Measurements from ENCODE around the gene DGKG. TPM values are rescaled to one million over a fixed set of nuclear protein-coding genes. Genes with fewer than 3 reads are reported as not detected.

The DGKG gene
- total RNA-seq, 1 donor from 2014 or later, result 0.54 TPM

DNA sequence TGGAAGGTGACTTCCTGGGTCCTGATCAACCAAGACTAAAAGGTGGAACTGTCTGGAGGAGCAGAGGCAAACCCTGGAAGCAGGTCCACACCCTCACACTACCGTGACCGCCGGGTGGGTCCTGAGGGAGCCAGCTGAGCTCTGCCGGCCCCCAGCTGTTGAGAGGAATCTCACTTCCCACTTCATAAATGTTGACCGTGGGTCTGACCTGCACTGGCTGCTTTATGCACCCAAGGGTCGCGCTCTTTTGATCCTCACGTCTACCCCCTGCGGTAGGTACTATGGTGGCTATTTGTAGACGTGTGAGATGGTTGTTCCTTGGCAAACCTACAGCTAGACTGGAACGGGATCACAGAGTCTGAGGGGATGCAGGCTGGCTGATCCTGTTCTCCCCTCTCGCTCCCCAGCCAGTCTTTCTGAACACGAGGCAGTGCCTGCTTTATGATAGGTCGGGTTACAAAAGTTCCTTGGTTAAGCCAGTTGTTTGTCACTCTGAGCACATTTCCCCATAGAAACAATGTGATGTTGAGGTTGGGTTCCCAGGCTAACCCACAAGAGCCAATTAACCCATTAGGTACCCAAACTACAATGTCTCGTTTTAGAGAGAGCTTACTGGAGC, 140.2 kb downstream of the DGKG start:
- Mint-ChIP-seq H3K4me1 (ENCODE audit: unreplicated experiment) (no peaks in the 10 kb centered on the region), H3K4me3 (ENCODE audit: unreplicated experiment) (no peak overlapping the region), H3K27me3 (ENCODE audit: unreplicated experiment) (peaks cover 4% of the 10 kb centered on the region), H3K9me3 (ENCODE audit: unreplicated experiment) (no peaks in the 10 kb centered on the region), H3K36me3 (ENCODE audit: low read depth, unreplicated experiment) (no peaks in the 10 kb centered on the region), H3K27ac (ENCODE audit: unreplicated experiment) (no peak overlapping the region)
- TF ChIP-seq, protein P1, sequence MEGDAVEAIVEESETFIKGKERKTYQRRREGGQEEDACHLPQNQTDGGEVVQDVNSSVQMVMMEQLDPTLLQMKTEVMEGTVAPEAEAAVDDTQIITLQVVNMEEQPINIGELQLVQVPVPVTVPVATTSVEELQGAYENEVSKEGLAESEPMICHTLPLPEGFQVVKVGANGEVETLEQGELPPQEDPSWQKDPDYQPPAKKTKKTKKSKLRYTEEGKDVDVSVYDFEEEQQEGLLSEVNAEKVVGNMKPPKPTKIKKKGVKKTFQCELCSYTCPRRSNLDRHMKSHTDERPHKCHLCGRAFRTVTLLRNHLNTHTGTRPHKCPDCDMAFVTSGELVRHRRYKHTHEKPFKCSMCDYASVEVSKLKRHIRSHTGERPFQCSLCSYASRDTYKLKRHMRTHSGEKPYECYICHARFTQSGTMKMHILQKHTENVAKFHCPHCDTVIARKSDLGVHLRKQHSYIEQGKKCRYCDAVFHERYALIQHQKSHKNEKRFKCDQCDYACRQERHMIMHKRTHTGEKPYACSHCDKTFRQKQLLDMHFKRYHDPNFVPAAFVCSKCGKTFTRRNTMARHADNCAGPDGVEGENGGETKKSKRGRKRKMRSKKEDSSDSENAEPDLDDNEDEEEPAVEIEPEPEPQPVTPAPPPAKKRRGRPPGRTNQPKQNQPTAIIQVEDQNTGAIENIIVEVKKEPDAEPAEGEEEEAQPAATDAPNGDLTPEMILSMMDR (IDR thresholded peaks at IDR 0.05; ENCODE audit: unreplicated experiment), result no peak
- DNase-seq (ENCODE audit: low spot score), result no peak

DNA sequence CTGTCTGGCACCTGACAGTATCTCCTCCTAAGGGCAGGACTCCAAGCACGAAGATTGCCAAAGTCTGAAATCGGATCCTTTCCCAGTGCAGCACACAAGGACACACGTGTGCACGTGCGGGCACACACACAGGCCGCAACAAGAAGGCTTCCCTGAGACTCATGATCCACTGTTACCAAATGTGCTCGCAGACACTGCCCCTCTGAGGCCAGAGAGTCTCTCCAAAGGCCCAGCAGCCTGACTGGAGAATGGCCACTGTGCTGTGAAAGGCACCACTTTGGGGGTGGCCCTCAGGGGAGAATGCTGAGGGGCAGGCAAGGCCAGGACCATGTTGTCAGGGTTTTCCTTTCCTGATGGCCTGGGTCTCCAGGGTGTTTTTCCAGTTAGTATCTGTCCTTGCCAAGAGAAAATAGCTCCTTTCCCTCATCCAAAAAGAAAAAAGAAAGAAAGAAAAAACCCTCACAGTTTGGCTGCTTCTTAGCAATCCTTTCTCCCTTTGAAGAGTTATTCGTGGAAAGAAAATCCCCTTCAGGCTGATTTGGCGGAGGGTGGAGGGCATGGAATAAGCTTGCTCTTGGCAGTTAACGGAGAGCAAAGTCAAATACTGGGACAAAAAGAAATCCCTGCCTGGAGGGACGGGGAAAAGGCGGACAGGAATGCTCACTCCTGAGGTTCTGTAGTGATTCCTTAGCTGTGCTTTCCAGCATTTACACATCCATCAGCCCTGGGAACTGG, 141.0 kb downstream of the DGKG start:
- TF ChIP-seq, protein P1 (IDR thresholded peaks at IDR 0.05; ENCODE audit: unreplicated experiment), result no peak
- H3K36me3 Mint-ChIP-seq (ENCODE audit: low read depth, unreplicated experiment), result no peaks in the 10 kb centered on the region
- no peak for DNase-seq (ENCODE audit: low spot score)
- H3K4me1 Mint-ChIP-seq (ENCODE audit: unreplicated experiment), result peaks cover 3% of the 10 kb centered on the region
- no peak overlapping the region for H3K27ac Mint-ChIP-seq (ENCODE audit: unreplicated experiment)
- H3K4me3 Mint-ChIP-seq (ENCODE audit: unreplicated experiment), result no peak overlapping the region
- H3K9me3 Mint-ChIP-seq (ENCODE audit: unreplicated experiment), result no peaks in the 10 kb centered on the region
- H3K27me3 Mint-ChIP-seq (ENCODE audit: unreplicated experiment), result peaks cover 4% of the 10 kb centered on the region

DNA sequence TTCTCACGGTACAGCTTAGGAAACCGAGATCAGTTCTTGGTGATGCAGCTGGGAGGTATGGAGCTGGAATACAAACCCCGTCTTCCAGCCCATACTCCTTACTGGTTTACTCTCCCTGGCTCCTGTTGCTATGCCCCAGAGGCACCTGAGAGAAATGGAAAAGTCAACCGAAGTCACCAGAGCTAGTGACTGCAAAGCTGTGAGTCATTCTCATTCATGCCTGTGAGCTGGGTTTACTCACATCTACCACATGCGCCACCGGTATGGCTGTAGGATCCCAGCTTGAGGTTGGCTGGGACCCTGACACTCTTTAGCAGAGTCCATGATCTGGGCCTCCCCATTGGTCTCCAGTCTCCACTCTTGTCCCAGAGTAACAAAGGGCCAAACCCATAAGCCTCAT, 141.7 kb downstream of the DGKG start:
- no peaks in the 10 kb centered on the region for H3K9me3 Mint-ChIP-seq (ENCODE audit: unreplicated experiment)
- no peak overlapping the region for H3K4me3 Mint-ChIP-seq (ENCODE audit: unreplicated experiment)
- H3K27me3 Mint-ChIP-seq (ENCODE audit: unreplicated experiment), result peaks cover 4% of the 10 kb centered on the region
- no peaks in the 10 kb centered on the region for H3K36me3 Mint-ChIP-seq (ENCODE audit: low read depth, unreplicated experiment)
- TF ChIP-seq, protein P1 (IDR thresholded peaks at IDR 0.05; ENCODE audit: unreplicated experiment), result no peak
- no peak overlapping the region for H3K27ac Mint-ChIP-seq (ENCODE audit: unreplicated experiment)
- peaks cover 6% of the 10 kb centered on the region for H3K4me1 Mint-ChIP-seq (ENCODE audit: unreplicated experiment)
- DNase-seq (ENCODE audit: low spot score), result no peak

DNA sequence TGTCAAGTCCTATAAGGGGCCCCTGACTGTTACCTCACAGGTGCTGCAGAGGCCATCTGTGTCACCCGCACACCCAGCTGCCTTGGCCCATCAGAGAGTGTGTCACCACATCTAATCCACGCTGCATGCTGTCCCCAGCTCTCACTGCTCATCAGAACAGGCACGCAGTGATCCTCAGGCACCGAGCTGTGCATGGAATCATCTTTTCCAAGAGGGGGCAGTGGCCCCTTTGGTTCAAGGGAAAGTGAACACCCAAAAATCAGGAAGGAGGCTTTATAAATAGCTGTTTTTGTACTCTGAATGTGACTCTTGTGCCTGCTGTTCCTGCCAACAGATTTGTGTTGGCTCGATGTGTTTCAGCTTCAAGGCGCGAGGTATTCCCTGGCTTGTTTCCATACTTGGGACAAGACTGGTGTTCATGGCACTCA, 142.8 kb downstream of the DGKG start:
- H3K36me3 Mint-ChIP-seq (ENCODE audit: low read depth, unreplicated experiment), result no peaks in the 10 kb centered on the region
- H3K9me3 Mint-ChIP-seq (ENCODE audit: unreplicated experiment), result no peaks in the 10 kb centered on the region
- TF ChIP-seq, protein P1 (IDR thresholded peaks at IDR 0.05; ENCODE audit: unreplicated experiment), result no peak
- H3K4me1 Mint-ChIP-seq (ENCODE audit: unreplicated experiment), result peaks cover 6% of the 10 kb centered on the region
- H3K27me3 Mint-ChIP-seq (ENCODE audit: unreplicated experiment), result peaks cover 4% of the 10 kb centered on the region
- no peak overlapping the region for H3K27ac Mint-ChIP-seq (ENCODE audit: unreplicated experiment)
- DNase-seq (ENCODE audit: low spot score), result no peak
- H3K4me3 Mint-ChIP-seq (ENCODE audit: unreplicated experiment), result no peak overlapping the region

DNA sequence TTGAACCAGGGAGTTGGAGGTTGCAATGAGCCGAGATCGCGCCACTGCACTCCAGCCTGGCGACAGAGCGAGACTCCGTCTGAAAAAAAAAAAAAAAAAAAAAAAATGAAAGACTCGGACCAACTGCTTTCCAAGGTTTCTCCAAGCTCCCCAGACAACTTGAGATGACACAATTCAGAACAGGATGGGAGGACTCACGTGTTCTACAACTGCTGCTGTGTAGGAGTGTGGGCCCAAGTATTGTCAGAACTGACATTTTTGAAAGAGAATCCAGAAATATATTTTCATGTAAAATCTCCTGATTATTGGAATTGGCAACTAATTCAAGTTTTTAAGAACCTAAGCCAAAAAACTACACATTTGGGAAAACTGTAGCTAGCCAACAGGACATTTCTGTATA, 143.6 kb downstream of the DGKG start:
- no peak for DNase-seq (ENCODE audit: low spot score)
- no peaks in the 10 kb centered on the region for H3K36me3 Mint-ChIP-seq (ENCODE audit: low read depth, unreplicated experiment)
- no peak overlapping the region for H3K4me3 Mint-ChIP-seq (ENCODE audit: unreplicated experiment)
- H3K27ac Mint-ChIP-seq (ENCODE audit: unreplicated experiment), result no peak overlapping the region
- no peaks in the 10 kb centered on the region for H3K9me3 Mint-ChIP-seq (ENCODE audit: unreplicated experiment)
- peaks cover 4% of the 10 kb centered on the region for H3K27me3 Mint-ChIP-seq (ENCODE audit: unreplicated experiment)
- TF ChIP-seq, protein P1 (IDR thresholded peaks at IDR 0.05; ENCODE audit: unreplicated experiment), result no peak
- H3K4me1 Mint-ChIP-seq (ENCODE audit: unreplicated experiment), result peaks cover 6% of the 10 kb centered on the region

Data from endothelial cell (in vitro differentiated cells).